HG03457 (cell line): ENCODE results near the gene ESF1.
"Not testable (repeated sequence)": the region's sequence is repeated elsewhere in the genome, so short reads cannot be mapped to it uniquely, and the experiment has no call there.

ENCODE experiments used
- ATAC-seq: cut with Tn5 transposase; IDR thresholded peaks from one replicate; pipeline ENCODE4 v1.9.1; 2021; ENCODE audit warnings: moderate number of reproducible peaks; ENCODE audit not compliant: unreplicated experiment

Gene ESF1

GRCh38 chr20:13788167-13788834 lies 3.6 kb upstream of the ESF1 start:
- no peak for ATAC-seq

GRCh38 chr20:13786143-13786828 lies 1.6 kb upstream of the ESF1 start:
- no peak for ATAC-seq

DNA sequence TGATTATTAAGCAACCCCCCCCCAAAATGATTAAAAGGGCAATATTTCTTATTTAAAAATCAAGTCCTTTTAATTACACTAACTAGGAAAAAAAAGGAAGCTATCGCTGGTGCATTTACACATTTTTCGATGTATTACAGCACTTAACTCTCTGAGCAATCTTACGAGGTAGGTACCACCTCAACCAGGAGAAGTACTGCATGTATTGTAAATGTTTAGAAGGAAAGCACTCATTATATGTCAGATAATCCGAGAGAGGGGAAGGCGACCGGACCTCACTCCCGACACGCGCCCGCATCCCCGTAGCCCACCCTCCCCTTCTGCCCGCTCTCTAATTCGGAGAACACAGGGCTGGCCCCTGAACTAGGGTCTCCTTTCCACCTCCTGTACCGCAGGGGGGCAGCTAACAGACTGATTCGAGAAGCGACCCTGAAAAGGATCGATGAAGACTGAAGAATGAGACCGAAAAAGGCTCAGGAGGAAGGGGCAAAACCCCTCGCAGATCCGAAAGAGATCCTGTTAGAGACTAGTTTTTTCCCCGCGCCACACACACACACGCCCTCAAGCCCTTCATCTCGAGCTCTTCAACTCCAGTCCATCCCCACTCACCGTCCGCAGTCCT lies 337 bp downstream of the ESF1 start:
- ATAC-seq = no peak

- ATAC-seq = no peak
Measured at GRCh38 chr20:13783528-13783927, 1.2 kb downstream of the ESF1 start.

GRCh38 chr20:13778827-13779226 lies 5.9 kb downstream of the ESF1 start:
- ATAC-seq = no peak

DNA sequence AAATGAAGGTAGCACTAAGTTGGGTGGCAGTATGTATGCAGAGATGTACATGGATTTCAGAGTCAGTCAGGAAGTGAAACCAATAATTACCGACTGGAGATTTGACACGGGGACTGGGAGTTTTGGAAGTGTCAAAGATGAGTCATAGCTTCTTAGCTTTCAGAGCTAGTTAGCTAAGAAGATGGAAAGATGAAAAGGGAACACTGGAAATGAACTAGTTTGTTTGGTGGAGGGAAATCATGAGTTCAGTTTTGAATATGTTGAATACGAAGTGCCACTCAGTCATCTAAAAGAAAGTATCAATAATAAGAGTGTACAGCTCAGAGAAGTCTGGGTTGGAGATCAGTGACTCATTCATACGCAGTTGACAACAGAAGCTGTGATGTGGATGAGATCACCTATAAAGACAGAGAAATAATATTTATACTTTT lies 7.5 kb downstream of the ESF1 start:
- ATAC-seq = no peak

DNA sequence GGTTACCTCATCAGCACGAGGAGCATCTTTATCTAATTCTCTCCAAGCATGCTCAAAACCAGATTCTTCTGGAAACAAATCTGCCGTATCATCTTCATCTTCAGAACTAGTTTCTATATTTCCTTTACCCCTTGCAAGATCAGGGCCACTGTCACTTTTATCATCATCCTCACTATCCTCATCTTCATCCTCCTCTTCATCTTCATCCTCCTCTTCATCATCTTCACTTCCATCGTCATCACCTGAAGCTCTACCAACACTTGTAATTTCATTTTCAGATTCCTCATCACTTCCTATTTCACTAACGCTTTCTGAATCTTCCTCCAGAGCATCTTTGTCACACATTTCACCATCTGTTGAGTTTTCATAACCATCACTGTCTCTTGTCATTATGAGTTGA lies 8.9 kb downstream of the ESF1 start:
- no peak for ATAC-seq

- ATAC-seq = no peak
Measured at GRCh38 chr20:13772529-13772928, 12.2 kb downstream of the ESF1 start.

- ATAC-seq = no peak
Measured at GRCh38 chr20:13771853-13772453, 12.8 kb downstream of the ESF1 start.

- ATAC-seq = no peak
Measured at GRCh38 chr20:13770141-13770540, 14.6 kb downstream of the ESF1 start.

DNA sequence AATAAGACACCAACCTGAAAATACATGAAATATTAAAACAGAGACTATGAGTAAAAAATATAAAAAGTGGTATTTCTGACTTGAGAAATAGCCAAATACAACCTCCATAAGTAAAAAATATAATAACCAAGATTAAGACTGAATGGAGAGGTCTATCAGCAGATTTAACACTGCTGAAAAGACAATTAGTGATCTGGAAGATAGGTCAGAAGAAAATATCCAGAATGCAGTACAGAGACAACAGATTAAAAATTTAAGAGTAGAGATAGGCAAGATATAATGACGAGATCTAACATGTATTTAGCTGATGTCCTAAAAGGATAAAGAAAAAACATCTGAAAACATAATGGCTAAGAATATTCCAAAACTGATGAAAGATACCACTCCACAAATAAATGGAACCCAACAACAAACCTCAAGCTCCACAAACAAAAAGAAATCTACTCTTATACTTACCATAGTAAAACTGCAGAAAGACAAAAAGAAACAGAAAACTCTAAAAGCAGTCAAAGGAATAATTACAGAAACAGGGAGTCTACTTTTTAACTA lies 18.8 kb downstream of the ESF1 start:
- ATAC-seq = no peak

GRCh38 chr20:13765299-13765698 lies 19.4 kb downstream of the ESF1 start:
- no peak for ATAC-seq

DNA sequence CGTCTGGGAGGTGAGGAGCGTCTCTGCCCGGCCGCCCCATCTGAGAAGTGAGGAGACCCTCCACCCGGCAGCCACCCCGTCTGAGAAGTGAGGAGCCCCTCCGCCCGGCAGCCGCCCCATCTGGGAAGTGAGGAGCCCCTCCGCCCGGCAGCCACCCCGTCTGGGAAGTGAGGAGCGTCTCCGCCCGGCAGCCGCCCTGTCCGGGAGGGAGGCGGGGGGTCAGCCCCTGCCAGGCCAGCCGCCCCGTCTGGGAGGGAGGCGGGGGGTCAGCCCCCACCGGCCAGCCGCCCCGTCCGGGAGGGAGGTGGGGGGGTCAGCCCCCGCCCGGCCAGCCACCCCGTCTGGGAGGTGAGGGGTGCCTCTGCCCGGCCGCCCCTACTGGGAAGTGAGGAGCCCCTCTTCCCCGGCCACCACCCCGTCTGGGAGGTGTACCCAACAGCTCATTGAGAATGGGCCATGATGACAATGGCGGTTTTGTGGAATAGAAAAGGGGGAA lies 24.2 kb downstream of the ESF1 start:
- not testable (repeated sequence) for ATAC-seq

DNA sequence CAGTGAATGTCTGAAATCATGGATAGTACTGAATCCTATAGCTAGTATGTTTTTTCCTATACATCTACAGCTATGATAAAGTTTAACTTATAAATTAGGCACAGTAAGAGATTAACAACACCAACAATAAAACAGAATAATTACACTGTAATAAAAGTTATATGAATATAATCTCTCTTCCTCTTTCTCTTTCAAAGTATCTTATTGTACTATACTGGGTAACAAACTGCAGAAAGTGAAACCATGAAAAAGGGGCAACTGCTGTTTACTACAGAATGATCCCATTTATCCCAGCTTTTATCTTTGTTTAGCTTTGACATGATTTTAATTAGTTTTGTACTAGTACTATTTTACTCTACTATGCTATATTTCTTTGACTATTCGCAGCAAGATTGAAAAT lies 25.8 kb downstream of the ESF1 start:
- no peak for ATAC-seq

DNA sequence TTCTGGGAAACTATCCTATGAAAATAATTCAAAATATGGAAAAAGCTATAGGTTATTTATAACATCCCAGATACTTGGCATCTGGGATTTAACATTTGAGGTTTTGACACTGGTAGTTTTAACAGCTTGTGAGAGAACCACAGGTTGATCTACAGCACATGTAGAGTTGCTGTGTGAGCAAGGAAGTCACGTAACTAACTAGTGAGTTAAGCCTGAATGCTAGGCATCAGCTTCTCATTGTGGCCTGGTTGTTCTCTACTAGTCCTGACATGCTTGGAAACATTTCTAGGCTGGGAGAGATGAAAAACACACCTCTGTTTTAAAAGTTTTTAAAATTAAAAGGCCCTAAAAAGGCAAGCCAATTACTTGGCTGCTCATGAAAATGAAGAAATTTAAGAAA lies 28.2 kb downstream of the ESF1 start:
- ATAC-seq = no peak

DNA sequence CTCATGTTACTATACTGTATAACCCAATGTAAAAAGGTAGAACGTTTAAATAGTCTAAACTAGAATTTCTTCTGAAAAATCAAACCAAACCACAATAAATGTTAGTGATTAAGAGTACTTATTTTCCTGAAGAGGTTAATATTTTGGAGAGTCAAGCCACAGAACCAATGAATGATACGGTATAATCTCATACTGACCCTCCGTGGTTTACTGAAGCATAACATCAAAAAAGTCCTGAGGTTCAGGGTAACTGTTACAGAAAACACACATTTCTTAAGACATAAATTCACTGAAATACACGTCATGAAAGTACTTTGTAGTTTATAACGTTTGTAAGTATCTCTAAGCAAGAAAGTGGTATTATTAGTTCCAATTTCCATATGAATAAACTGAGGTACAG lies 28.9 kb downstream of the ESF1 start:
- no peak for ATAC-seq

GRCh38 chr20:13753436-13754036 lies 31.2 kb downstream of the ESF1 start:
- ATAC-seq = no peak

GRCh38 chr20:13749811-13750210 lies 34.9 kb downstream of the ESF1 start:
- ATAC-seq = no peak

DNA sequence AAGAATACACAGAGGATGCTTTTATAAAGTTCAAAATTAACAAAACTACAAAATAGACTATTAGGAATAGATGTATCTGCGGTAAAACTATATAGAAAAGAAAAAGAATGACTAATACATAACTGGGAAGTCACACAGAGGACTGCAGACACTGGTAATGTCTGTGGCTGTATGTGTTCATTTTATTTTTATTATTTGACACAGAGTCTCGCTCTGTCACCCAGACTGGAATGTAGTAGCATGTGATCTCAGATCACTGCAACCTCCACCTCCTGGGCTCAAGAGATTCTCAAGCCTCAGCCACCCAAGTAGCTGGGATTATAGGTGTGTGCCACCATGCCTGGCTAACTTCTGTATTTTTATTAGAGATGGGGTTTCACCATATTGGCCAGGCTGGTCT lies 38.9 kb downstream of the ESF1 start:
- no peak for ATAC-seq

- no peak for ATAC-seq
Measured at GRCh38 chr20:13744352-13744751, 40.4 kb downstream of the ESF1 start.

GRCh38 chr20:13741879-13742278 lies 42.8 kb downstream of the ESF1 start:
- ATAC-seq = no peak
